NCI-H748 treated with DMSO at 0.1 percent for 48 hours (cell line): ENCODE data around the gene LINC00237.

Source experiments
- DNase-seq: peaks from one replicate; lab custom pipeline; 2025; lab: John Stamatoyannopoulos, UW

The LINC00237 gene

GRCh38 chr20:21096321-21097043 is 9.7 kb downstream of the LINC00237 start:
- DNase-seq: no peak

- no peak for DNase-seq
Observed at GRCh38 chr20:21092806-21093205, 13.4 kb downstream of the LINC00237 start.

- peak; percentile 88 for DNase-seq
Observed at GRCh38 chr20:21090721-21091120, 15.4 kb downstream of the LINC00237 start.

- DNase-seq: peak; percentile 88
Observed at GRCh38 chr20:21090111-21090618, 16.0 kb downstream of the LINC00237 start.

GRCh38 chr20:21089391-21089790 is 16.8 kb downstream of the LINC00237 start:
- peak; percentile 63 for DNase-seq

GRCh38 chr20:21087862-21088540 is 18.2 kb downstream of the LINC00237 start:
- no peak for DNase-seq

- no peak for DNase-seq
Observed at GRCh38 chr20:21083825-21084325, 22.3 kb downstream of the LINC00237 start.

GRCh38 chr20:21082584-21082983 is 23.6 kb downstream of the LINC00237 start:
- DNase-seq: no peak

GRCh38 chr20:21077809-21078345 is 28.3 kb downstream of the LINC00237 start:
- DNase-seq: no peak

GRCh38 chr20:21076073-21076472 is 30.1 kb downstream of the LINC00237 start:
- DNase-seq: no peak

- no peak for DNase-seq
Observed at GRCh38 chr20:21075471-21075870, 30.7 kb downstream of the LINC00237 start.

- no peak for DNase-seq
Observed at GRCh38 chr20:21074605-21075336, 31.4 kb downstream of the LINC00237 start.

GRCh38 chr20:21067255-21067654 is 38.9 kb downstream of the LINC00237 start:
- no peak for DNase-seq

GRCh38 chr20:21064924-21065323 is 41.2 kb downstream of the LINC00237 start:
- DNase-seq: no peak

- no peak for DNase-seq
Observed at GRCh38 chr20:21063276-21063675, 42.9 kb downstream of the LINC00237 start.

- DNase-seq: peak; percentile 39
Observed at GRCh38 chr20:21053002-21053762, 53.0 kb downstream of the LINC00237 start.

- DNase-seq: no peak
Observed at GRCh38 chr20:21052686-21053001, 53.5 kb downstream of the LINC00237 start.

- DNase-seq: no peak
Observed at GRCh38 chr20:21052241-21052640, 53.9 kb downstream of the LINC00237 start.

- DNase-seq: no peak
Observed at GRCh38 chr20:21050710-21051109, 55.4 kb downstream of the LINC00237 start.

- DNase-seq: no peak
Observed at GRCh38 chr20:21049305-21049828, 56.8 kb downstream of the LINC00237 start.

GRCh38 chr20:21048841-21049273 is 57.3 kb downstream of the LINC00237 start:
- no peak for DNase-seq
